NCI-H510A (cell line): ENCODE results near the gene TMA7.
"Not testable (repeated sequence)": the region's sequence is repeated elsewhere in the genome, so short reads cannot be mapped to it uniquely, and the experiment has no call there.

Experiments
- DNase-seq: peaks from one replicate; lab custom pipeline; 2025; lab: John Stamatoyannopoulos, UW

The TMA7 gene

DNA sequence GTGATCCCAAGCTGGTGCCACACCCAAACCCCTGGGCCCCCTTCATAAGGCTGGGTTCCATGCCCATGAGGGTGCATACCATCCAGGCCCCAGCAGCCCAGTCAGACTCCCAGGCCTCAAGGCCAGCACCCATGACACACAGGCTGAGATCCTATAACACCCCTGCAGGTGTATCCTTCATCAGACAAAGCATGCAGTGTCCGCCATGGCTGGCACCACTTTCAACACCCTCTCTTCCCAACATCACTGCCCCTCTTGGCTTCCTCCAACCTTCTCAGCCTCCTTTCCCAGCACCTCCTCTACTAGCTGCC lies 3.6 kb upstream of the TMA7 start:
- DNase-seq, result no peak

DNA sequence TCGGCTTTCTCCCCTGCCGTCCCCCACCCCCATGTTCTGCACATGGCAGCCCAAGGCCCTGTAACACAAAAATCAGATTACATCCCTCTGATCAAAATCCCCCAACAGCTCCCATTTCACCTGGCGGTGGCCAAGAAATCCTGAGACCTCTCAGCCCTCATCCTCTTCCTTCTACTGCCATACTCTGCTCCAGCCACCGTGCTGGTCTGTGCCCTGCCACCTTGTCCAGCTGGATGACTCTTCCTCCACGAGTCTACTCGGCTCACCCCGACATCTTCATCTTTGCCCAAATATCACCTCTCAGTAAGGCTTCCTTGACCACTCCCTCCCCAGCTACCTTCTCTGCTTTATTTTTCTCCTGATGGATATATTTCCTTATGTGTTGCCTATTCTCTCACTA lies 3.2 kb upstream of the TMA7 start:
- no peak for DNase-seq

DNA sequence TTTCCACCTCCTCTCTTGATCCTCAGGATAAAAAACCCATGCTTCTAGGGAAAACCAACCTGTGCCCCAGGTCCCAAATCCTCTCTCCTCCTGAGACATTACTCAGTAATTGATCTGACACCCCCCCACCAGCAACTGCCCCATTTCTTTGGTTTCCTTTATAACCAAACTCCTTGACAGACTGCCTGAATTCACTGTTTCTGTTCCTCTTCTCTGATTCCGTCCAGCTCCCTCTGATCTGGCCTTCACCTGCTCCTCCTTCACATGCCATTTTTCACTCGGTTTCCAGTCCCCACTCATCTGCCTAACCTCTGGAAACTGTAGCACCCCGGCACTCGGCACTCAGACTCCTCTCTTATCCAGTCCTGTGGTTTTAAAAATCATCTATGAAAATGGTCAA lies 2.2 kb upstream of the TMA7 start:
- DNase-seq, result no peak

DNA sequence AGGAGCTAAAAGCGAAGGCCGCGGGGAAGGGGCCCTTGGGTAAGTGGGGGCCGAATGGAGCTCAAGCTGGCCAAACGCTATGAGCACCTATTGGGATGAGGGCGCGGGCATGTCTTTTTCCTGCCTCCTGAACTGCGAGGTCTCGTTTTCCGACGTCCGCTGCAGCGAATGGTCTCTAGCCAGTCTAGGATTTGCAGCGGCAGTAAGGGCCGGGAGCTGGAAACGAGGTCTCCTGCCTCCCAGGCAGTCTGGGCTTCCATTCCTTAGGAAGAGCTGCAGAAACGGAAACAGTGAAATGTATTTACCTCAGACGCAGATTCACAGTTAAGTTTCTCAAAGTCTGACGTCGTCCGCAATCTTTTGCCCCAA lies 517 bp downstream of the TMA7 start:
- DNase-seq, result no peak

DNA sequence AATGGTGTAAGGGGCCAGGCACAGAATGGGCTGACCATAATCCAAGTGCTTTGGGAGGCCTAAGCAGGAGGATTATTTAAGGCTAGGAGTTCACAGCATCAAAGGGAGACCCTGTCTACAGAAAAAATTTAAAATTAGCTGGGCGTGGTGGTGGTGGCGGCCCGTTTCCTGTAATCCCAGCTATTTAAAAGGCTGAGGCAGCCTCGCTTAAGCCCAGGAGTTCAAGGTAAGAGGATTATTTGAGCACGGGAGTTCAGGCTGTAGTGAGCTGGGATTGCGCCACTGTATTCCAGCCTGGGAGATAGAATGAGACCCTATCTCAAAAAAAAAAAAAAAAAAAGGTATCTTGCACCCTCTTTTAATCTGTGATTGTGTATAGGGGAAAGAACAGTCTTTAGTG lies 1.9 kb downstream of the TMA7 start:
- DNase-seq, result no peak

DNA sequence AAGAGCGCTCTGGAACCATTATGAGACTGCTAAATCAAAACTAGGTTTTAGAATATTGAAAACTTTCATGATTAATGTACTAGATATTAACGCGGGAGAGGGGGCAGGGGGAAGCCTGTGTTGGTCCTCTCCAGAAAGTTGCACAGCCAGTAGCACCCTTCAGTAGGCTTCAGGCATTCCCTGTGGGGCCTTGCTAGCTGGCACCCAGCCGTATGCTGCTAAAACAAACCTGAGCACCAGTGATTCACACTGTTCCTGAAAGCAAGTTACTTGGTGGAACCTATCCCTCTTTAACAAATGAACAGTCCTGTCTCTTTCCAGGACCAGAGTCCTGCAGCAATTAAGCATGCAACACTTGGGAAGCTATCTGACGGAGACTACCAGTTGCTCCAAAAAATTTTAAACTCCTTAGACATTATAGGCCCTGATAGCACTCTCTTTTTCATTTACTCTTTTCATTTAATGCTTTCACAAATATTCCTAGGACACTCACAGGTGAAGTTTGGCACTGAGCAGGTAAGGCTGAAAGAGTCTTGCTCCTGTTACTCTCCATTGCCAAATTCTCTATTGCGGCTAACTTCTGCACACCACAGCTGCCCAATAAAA lies 5.3 kb downstream of the TMA7 start:
- DNase-seq, result no peak

DNA sequence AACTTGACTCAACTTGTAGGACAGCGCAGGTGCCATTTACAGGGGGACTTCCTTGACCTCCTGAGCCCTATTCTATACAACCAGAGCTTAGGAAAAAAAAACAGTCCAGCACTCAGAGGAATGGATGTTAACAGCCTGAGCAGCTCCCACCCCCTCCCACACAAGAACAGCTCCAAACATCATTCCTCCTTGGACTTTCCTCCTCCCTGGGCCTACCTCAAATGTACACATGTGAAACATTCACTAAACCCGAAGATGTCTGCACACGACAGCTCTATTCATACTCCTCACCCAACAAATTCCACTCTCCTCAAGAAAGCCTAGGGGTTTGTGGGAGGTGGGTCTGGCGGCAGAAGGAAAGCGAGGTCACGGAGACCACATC lies 6.0 kb downstream of the TMA7 start:
- no peak for DNase-seq

DNA sequence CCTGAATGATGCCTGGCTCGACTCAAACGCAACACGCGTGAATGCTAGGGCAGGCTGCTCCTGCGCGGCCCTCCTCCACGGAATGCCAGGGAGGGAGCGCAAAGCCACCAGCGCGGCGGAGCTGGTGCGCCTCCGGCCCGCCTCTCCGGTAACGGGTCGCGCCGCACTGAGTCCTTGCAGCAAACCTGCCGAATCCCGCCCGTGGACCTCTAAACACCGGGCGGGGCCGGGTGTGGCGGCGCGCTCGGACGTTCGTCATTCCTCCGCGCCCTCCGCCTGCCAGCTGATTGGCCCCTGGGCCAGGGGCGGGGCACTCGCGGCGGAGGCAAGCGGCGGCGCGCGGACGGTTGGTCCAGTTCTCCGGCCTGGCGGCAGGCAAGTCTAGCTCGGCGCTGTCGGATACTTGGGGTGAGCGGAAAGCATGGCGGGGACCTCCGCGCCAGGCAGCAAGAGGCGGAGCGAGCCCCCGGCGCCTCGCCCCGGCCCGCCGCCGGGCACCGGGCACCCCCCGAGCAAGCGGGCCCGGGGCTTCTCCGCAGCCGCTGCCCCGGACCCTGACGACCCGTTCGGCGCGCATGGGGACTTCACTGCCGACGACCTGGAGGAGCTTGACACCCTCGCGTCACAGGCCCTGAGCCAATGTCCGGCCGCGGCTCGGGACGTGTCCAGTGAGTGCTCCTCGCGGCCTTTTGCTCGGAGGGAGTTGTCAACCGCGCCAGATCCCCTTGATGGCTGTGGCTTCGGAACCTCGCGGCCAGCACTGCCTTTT lies 6.6 kb downstream of the TMA7 start, which contains the start of gene ATRIP:
ATRIP (plus strand) TSS at position 313 of the 769 bp plus-strand sequence; CDS start at position 422, 109 bp downstream.
- peak; percentile 77 for DNase-seq

DNA sequence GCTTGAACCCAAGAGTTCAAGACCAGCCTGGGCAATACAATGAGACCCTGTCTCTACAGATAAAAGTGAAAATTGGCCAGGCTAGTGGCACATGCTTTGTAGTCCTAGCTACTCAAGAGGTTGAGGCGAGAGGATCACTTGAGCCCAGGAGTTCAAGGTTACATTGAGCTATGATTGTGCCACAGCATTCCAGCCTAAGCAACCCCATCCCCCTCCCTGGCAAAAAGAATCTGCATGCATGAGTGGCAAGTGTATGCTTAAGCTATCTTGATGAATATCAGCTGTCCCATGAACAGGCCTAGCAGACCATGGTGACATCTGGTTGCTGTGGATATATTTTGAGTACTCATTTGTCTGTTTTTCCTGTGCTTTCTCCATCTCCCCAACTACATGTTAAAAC lies 11.2 kb downstream of the TMA7 start:
- DNase-seq, result no peak

DNA sequence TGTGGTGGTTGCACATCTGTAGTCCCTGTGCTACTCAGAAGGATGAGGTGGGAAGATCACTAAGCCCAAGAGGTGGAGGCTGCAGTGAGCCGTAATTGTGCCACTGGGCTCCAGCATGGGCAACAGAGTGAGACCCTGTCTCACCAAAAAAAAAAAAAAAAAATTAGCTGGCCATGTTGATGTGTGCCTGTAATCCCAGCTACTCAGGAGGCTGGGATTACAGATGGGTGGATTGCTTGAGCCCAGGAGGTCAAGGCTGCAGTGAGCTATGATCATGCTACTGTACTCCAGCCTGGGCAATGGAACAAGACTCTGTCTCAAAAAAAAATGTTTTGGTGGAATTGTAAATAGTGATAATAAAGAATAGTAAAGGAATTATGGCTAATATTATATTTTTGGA lies 16.4 kb downstream of the TMA7 start:
- DNase-seq, result no peak

DNA sequence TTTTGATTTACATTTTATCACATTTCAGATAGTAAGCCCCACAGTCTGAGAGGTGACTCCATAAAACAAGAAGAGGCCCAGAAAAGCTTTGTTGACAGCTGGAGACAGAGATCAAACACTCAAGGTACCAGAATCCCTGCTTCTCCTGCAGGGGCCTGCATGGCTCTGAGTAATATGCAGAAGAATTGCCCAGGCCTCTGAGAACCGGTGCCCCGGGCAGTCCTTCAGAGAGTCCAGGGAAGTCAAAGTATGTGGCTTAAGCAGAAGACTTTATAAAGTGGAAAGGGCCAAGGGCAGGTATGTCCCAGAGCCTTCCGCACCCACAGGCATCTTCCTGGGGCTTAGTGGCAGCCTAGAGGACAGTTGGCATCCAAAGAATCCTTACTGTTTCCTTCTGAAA lies 19.3 kb downstream of the TMA7 start:
- DNase-seq, result no peak

DNA sequence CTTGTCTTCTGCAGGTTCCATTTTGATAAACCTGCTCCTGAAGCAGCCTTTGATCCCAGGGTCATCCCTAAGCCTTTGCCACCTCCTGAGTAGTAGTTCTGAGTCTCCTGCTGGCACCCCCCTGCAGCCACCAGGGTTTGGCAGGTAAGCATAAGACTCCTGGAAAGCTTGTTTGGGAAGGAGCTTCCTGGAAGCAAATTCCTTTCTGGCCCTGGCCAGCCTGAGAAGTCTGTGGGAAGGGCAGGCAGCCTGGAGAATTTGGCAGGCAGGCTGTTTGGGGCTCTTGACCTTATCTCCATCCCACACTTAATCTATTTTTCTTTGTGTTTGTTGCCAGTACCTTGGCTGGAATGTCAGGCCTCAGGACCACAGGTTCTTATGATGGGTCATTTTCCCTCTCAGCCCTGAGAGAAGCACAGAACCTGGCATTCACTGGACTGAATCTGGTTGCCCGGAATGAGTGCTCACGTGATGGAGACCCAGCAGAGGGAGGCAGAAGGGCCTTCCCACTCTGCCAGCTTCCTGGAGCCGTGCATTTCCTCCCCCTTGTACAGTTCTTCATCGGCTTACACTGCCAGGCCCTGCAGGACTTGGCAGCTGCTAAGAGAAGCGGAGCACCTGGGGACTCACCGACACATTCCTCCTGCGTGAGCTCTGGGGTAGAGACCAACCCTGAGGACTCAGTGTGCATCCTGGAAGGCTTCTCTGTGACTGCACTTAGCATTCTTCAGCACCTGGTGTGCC lies 19.9 kb downstream of the TMA7 start:
- no peak for DNase-seq

DNA sequence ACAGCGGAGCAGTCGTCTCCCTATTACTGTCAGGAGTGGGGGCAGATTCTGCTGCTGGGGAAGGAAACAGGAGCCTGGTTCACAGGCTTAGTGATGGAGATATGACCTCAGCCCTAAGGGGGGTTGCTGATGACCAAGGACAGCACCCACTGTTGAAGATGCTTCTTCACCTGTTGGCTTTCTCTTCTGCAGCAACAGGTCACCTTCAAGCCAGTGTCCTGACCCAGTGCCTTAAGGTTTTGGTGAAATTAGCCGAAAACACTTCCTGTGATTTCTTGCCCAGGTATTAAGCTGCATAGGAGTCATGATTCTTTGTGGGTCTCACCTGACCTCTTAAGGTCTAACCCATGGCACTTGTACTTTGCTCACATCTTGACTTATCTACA lies 20.5 kb downstream of the TMA7 start:
- no peak for DNase-seq

DNA sequence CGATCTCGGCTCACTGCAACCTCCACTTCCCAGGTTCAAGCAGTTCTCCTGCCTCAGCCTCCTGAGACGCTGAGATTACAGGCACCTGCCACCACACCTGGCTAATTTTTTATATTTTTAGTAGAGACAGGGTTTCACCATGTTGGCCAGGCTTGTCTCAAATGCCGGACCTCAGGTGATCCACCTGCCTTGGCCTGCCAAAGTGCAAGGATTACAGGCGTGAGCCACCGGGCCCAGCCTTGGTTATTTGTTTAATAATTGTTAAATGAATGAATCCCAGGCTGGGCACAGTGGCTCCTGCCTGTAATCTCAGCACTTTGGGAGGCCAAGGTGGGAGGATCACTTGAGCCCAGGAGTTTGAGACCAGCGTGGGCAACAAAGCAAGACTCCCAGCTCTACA lies 21.7 kb downstream of the TMA7 start:
- not testable (repeated sequence) for DNase-seq

DNA sequence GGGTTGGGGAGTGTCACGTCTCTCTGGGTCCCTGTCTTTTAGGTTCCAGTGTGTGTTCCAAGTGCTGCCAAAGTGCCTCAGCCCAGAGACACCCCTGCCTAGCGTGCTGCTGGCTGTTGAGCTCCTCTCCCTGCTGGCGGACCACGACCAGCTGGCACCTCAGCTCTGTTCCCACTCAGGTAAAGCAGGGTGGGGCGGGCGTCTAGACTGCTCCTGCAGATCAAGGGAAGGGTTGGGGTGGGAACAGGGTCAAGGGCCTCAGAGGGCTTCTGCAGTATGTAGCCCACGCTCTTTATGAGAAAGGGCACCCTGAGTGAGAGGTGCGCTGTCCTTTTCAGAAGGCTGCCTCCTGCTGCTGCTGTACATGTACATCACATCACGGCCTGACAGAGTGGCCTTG lies 23.6 kb downstream of the TMA7 start:
- DNase-seq, result no peak

DNA sequence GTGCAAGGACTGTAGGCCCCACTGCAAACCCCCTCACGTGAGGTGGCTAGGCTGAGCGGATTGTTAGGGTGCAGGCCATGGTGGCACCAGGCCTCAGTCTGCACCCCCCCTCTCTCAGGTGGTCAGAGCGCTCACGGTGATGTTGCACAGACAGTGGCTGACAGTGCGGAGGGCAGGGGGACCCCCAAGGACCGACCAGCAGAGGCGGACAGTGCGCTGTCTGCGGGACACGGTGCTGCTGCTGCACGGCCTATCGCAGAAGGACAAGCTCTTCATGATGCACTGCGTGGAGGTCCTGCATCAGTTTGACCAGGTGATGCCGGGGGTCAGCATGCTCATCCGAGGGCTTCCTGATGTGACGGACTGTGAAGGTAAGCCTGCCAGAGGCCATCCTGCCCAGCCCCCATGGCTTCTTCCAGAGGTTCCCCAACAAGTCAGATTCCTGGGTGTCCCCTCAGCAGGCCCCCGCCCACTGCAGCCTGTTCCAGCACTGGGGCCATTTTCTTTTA lies 24.7 kb downstream of the TMA7 start:
- DNase-seq, result no peak

DNA sequence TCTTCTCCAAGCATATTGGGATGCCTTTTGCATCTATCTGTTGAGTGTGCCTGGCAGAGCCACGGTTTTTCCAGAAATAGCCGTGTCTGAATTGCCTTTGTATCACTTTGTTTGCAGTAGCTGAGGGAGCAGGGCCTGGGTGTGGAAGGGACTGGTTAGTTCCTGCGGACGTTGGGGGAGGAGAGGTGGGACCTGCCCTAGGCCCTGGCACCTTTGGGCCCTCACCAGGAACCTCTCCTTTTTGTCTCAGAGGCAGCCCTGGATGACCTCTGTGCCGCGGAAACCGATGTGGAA lies 25.1 kb downstream of the TMA7 start:
- no peak for DNase-seq

DNA sequence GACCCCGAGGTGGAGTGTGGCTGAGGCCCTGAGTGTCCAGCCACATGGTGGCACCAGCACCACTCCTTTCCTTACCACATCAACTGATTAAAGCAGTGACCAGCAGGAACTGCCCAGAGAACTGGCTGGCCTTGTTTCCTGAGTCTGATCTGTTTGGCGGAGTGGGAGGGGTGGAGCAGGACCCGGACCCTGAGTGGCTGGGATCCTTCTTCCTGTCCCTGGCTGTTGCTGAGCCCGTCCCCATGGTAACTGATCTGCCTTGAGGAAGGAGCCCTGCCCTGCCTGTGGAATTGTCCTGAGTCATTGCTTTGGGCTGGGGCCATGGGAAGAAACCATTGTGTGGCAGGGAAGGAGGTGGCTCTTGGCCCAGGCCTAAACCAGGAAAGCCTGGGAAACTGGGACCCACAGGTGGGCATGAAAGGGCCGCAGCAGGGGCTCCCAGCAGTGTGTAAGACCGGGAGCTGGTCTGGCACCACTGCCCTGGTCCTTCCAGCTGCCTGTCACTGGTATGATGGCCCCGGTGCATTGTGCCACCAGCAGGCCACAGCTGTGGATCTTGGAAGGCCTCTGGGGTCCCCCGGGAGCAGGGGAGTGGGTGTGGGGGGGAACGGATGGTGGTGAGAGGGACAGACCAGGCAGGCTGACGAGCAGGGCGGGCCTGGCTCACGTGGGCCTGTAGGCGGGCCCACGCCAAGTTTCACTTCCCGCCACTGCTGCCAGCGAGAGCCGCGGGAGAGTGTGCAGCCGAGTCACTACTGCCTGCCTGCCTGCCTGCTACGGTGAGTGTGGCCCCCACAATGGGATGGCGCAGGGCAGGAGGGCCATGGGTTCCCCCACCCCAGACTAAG lies 25.7 kb downstream of the TMA7 start:
- peak; percentile 85 for DNase-seq

DNA sequence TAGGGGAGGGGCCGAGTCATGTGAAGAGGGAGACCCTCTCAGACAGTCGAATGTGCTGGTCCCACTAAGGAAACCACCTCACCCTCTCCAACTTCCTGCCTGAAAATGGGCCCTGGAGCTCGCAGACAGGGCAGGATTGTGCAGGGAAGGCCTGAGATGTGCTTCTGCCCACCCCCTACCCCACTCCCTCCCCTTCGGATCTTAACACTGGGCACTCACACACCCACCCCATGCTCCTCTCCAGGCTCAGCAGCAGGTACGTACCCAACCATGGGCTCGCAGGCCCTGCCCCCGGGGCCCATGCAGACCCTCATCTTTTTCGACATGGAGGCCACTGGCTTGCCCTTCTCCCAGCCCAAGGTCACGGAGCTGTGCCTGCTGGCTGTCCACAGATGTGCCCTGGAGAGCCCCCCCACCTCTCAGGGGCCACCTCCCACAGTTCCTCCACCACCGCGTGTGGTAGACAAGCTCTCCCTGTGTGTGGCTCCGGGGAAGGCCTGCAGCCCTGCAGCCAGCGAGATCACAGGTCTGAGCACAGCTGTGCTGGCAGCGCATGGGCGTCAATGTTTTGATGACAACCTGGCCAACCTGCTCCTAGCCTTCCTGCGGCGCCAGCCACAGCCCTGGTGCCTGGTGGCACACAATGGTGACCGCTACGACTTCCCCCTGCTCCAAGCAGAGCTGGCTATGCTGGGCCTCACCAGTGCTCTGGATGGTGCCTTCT lies 26.5 kb downstream of the TMA7 start:
- DNase-seq, result no peak

DNA sequence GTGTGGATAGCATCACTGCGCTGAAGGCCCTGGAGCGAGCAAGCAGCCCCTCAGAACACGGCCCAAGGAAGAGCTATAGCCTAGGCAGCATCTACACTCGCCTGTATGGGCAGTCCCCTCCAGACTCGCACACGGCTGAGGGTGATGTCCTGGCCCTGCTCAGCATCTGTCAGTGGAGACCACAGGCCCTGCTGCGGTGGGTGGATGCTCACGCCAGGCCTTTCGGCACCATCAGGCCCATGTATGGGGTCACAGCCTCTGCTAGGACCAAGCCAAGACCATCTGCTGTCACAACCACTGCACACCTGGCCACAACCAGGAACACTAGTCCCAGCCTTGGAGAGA lies 27.0 kb downstream of the TMA7 start:
- no peak for DNase-seq

DNA sequence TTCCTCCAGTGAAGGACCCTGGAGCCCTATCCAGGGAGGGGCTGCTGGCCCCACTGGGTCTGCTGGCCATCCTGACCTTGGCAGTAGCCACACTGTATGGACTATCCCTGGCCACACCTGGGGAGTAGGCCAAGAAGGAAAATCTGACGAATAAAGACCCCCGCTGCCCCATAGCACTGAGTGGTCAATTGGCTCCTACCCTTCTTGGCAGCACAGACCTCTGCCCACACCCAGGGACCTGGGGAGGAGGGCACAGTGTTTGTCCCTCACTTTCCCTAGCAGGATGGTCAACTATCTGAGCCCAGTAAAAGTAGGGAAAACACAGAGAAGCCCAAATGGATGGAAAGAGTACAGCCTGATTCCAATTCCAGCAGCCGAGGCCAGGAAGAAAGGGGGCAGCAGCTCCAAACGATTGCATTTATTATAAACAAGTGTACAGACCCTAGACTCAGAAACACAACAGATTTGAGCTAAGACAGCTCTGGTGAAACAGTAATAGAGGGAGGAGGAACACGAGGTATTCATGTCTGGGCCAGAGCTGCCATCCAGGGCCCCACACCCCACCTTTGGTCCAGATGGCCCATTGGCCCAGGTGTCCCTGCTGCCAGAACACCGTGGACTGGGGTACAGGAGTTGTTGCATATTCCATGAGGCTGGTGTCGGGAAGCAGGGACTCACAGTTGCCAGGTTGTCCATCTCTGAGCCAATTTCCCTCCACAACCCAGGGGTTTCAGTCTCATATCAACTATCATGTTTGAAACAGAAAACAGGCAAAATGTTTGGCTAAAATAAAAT lies 27.6 kb downstream of the TMA7 start:
- no peak for DNase-seq
